ENCODE results near the gene GATB. TPM values are rescaled to one million over a fixed set of nuclear protein-coding genes. Genes with fewer than 3 reads are reported as not detected.
"Not testable (repeated sequence)": the region's sequence is repeated elsewhere in the genome, so short reads cannot be mapped to it uniquely, and the experiment has no call there.

GATB gene
- total and polyA plus RNA-seq, 3 experiments from 2014 or later = 12.3 to 29.6 (median 27.0) TPM

- peaks cover under 1 to 7% (median 2%) of the 10 kb centered on the region in 5 donors for H3K9me3 Mint-ChIP-seq
- DNase-seq = no peak
- CTCF ChIA-PET = no interaction called here
- H3K4me3 Mint-ChIP-seq = no peak overlapping the region
- no peak overlapping the region for H3K27ac ChIP-seq (ENCODE audit: low read depth, low read length)
- H3K36me3 Mint-ChIP-seq = peaks cover 13 to 64% (median 25%) of the 10 kb centered on the region in 3 donors
- H3K4me3 ChIP-seq (ENCODE audit: low read length) = no peak overlapping the region
- H3K27ac Mint-ChIP-seq = no peak overlapping the region
- H3K4me1 ChIP-seq (ENCODE audit: insufficient read depth, low read length) = no peaks in the 10 kb centered on the region
- no peaks in the 10 kb centered on the region for H3K9me3 ChIP-seq (ENCODE audit: low read length)
- no peaks in the 10 kb centered on the region for H3K4me1 Mint-ChIP-seq
- H3K36me3 ChIP-seq (ENCODE audit: insufficient read depth, low read length) = no peaks in the 10 kb centered on the region
- no peaks in the 10 kb centered on the region for H3K27me3 Mint-ChIP-seq
- H3K27me3 ChIP-seq (ENCODE audit: insufficient read depth, low read length, poor library complexity, severe bottlenecking) = no peaks in the 10 kb centered on the region
- POLR2A ChIA-PET = no interaction called here
Observed at GRCh38 chr4:151743128-151743854, 17.5 kb downstream of the GATB start.

GRCh38 chr4:151738720-151739517 is 21.9 kb downstream of the GATB start:
- H3K4me3 ChIP-seq (ENCODE audit: low read length) = no peak overlapping the region
- Mint-ChIP-seq H3K9me3 (peaks cover 9 to 28% (median 21%) of the 10 kb centered on the region in 5 donors), H3K4me3 (no peak overlapping the region), H3K4me1 (peaks cover 0 to 8% (median 4%) of the 10 kb centered on the region in 3 donors), H3K27me3 (no peaks in the 10 kb centered on the region), H3K36me3 (peaks cover 17 to 65% (median 43%) of the 10 kb centered on the region in 3 donors), H3K27ac (no peak overlapping the region)
- ChIA-PET POLR2A (no interaction called here), CTCF (no interaction called here)
- H3K9me3 ChIP-seq (ENCODE audit: low read length) = peaks cover 5% of the 10 kb centered on the region
- H3K27me3 ChIP-seq (ENCODE audit: insufficient read depth, low read length, poor library complexity, severe bottlenecking) = no peaks in the 10 kb centered on the region
- DNase-seq = no peak
- H3K27ac ChIP-seq (ENCODE audit: low read depth, low read length) = no peak overlapping the region
- H3K36me3 ChIP-seq (ENCODE audit: insufficient read depth, low read length) = no peaks in the 10 kb centered on the region
- H3K4me1 ChIP-seq (ENCODE audit: insufficient read depth, low read length) = no peaks in the 10 kb centered on the region

- H3K4me1 ChIP-seq (ENCODE audit: insufficient read depth, low read length); POLR2A ChIA-PET; H3K27ac ChIP-seq (ENCODE audit: low read depth, low read length); H3K4me3 ChIP-seq (ENCODE audit: low read length); H3K9me3 ChIP-seq (ENCODE audit: low read length); H3K4me1 Mint-ChIP-seq; H3K4me3 Mint-ChIP-seq; H3K36me3 ChIP-seq (ENCODE audit: insufficient read depth, low read length); H3K27ac Mint-ChIP-seq; DNase-seq; H3K27me3 Mint-ChIP-seq; H3K27me3 ChIP-seq (ENCODE audit: insufficient read depth, low read length, poor library complexity, severe bottlenecking): not testable (repeated sequence)
- H3K9me3 Mint-ChIP-seq = peaks cover 9 to 28% (median 21%) of the 10 kb centered on the region in 5 donors
- CTCF ChIA-PET = interaction anchor here (1.0 kb wide), 1 partner anchor 30 kb away, joined by 3 read pairs; no protein-coding TSS in a partner anchor
- peaks cover 16 to 58% (median 43%) of the 10 kb centered on the region in 3 donors for H3K36me3 Mint-ChIP-seq
Observed at GRCh38 chr4:151736852-151737251, 24.0 kb downstream of the GATB start.

- ChIA-PET POLR2A (no interaction called here), CTCF (interaction anchor here (1.0 kb wide), 1 partner anchor 31 kb away, joined by 3 read pairs; no protein-coding TSS in a partner anchor)
- H3K27ac Mint-ChIP-seq = no peak overlapping the region
Observed at GRCh38 chr4:151736361-151736760, 24.4 kb downstream of the GATB start.

DNA sequence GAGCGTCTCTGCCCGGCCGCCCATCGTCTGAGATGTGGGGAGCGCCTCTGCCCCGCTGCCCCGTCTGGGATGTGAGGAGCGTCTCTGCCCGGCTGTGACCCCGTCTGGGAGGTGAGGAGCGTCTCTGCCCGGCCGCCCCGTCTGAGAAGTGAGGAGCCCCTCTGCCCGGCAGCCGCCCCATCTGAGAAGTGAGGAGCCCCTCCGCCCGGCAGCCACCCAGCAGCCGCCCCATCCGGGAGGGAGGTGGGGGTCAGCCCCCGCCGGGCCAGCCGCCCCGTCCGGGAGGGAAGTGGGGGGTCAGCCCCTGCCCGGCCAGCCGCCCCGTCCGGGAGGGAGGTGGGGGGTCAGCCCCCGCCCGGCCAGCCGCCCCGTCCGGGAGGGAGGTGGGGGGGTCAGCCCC is 29.1 kb downstream of the GATB start:
- POLR2A ChIA-PET, DNase-seq, H3K4me3 Mint-ChIP-seq: not testable (repeated sequence)

More at GRCh38 chr4:151736361-151736760, 24.4 kb downstream of the GATB start:
- Mint-ChIP-seq H3K4me1 (peaks cover 0 to 8% (median 4%) of the 10 kb centered on the region in 3 donors), H3K4me3 (no peak overlapping the region), H3K27me3 (peaks cover 0 to 1% of the 10 kb centered on the region in 2 donors), H3K9me3 (peaks cover 9 to 28% (median 21%) of the 10 kb centered on the region in 5 donors), H3K36me3 (peaks cover 15 to 54% (median 43%) of the 10 kb centered on the region in 3 donors)
- Histone ChIP-seq H3K27me3 (ENCODE audit: insufficient read depth, low read length, poor library complexity, severe bottlenecking) (no peaks in the 10 kb centered on the region), H3K27ac (ENCODE audit: low read depth, low read length) (no peak overlapping the region), H3K4me1 (ENCODE audit: insufficient read depth, low read length) (no peaks in the 10 kb centered on the region), H3K4me3 (ENCODE audit: low read length) (no peak overlapping the region), H3K9me3 (ENCODE audit: low read length) (peaks cover 5% of the 10 kb centered on the region), H3K36me3 (ENCODE audit: insufficient read depth, low read length) (no peaks in the 10 kb centered on the region)
- DNase-seq = no peak

DNA sequence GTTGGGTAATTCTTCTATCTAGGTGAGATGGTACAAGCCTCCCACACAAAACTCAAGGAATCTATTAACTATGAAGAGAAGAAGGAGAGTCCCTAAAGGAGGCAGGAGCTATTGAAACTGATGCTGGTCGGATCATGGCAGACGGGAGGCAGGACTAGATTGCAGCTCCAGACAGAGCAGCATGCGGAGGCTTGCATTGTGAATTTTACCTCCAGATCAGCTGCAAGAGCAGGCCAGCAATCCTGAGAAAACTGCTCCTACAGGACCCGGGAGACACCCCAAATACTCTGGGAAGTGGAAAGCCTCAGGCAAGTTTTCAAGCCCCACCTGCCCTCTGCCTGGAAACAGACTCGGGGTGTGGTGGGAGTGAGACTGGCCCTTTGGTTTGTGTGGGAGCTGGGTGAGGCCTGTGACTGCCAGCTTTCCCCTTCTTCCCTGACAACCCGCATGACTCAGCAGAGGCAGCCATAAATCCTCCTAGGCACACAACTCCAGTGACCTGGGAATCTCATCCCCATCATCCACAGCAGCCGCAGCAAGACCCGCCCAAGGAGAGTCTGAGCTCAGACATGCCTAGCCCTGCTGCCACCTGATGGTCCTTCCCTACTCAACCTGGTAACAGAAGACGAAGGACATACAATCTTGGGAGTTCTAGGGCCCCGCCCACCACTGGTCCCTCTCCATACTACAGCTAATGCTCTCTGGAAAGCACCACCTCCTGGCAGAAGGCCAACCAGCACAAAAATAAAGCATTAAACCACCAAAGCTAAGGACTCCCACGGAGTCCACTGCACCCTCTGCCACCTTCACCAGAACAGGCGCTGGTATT is 30.9 kb downstream of the GATB start:
- ChIA-PET POLR2A (no interaction called here), CTCF (no interaction called here)
- no peak for DNase-seq
- Mint-ChIP-seq H3K4me3 (no peak overlapping the region), H3K27me3 (peaks cover 0 to 1% of the 10 kb centered on the region in 2 donors), H3K4me1 (peaks cover 0 to 7% (median 4%) of the 10 kb centered on the region in 3 donors), H3K9me3 (peaks cover 0 to 2% (median 0%) of the 10 kb centered on the region in 5 donors), H3K36me3 (peaks cover 0 to 11% (median 3%) of the 10 kb centered on the region in 3 donors), H3K27ac (no peak overlapping the region)
- no peak overlapping the region for H3K4me3 ChIP-seq (ENCODE audit: low read length)
- H3K4me1 ChIP-seq (ENCODE audit: insufficient read depth, low read length) = no peaks in the 10 kb centered on the region
- no peak overlapping the region for H3K27ac ChIP-seq (ENCODE audit: low read depth, low read length)
- no peaks in the 10 kb centered on the region for H3K36me3 ChIP-seq (ENCODE audit: insufficient read depth, low read length)
- H3K9me3 ChIP-seq (ENCODE audit: low read length) = no peaks in the 10 kb centered on the region
- no peaks in the 10 kb centered on the region for H3K27me3 ChIP-seq (ENCODE audit: insufficient read depth, low read length, poor library complexity, severe bottlenecking)

More for the DNA sequence above, 29.1 kb downstream of the GATB start:
- H3K9me3 ChIP-seq (ENCODE audit: low read length); H3K27ac Mint-ChIP-seq; H3K4me3 ChIP-seq (ENCODE audit: low read length); H3K36me3 ChIP-seq (ENCODE audit: insufficient read depth, low read length); H3K27me3 ChIP-seq (ENCODE audit: insufficient read depth, low read length, poor library complexity, severe bottlenecking); H3K4me1 Mint-ChIP-seq; H3K4me1 ChIP-seq (ENCODE audit: insufficient read depth, low read length); CTCF ChIA-PET; H3K27ac ChIP-seq (ENCODE audit: low read depth, low read length); H3K27me3 Mint-ChIP-seq: not testable (repeated sequence)
- Mint-ChIP-seq H3K36me3 (peaks cover 12 to 16% (median 13%) of the 10 kb centered on the region in 3 donors), H3K9me3 (peaks cover 4 to 10% (median 5%) of the 10 kb centered on the region in 5 donors)

- Mint-ChIP-seq H3K27me3 (peaks cover 0 to 1% of the 10 kb centered on the region in 2 donors), H3K4me3 (no peak overlapping the region), H3K36me3 (peaks cover 0 to 14% (median 3%) of the 10 kb centered on the region in 3 donors), H3K4me1 (no peaks in the 10 kb centered on the region), H3K9me3 (no peaks in the 10 kb centered on the region), H3K27ac (no peak overlapping the region)
- ChIA-PET CTCF (no interaction called here), POLR2A (no interaction called here)
- Histone ChIP-seq H3K9me3 (ENCODE audit: low read length) (no peaks in the 10 kb centered on the region), H3K27ac (ENCODE audit: low read depth, low read length) (no peak overlapping the region), H3K4me3 (ENCODE audit: low read length) (no peak overlapping the region), H3K4me1 (ENCODE audit: insufficient read depth, low read length) (no peaks in the 10 kb centered on the region), H3K27me3 (ENCODE audit: insufficient read depth, low read length, poor library complexity, severe bottlenecking) (no peaks in the 10 kb centered on the region), H3K36me3 (ENCODE audit: insufficient read depth, low read length) (no peaks in the 10 kb centered on the region)
- DNase-seq = no peak
Observed at GRCh38 chr4:151728679-151729078, 32.1 kb downstream of the GATB start.
